GM12873 (cell line): ENCODE measurements around the gene PLEKHA8.

Source experiments
- CTCF ChIP-seq: IDR thresholded peaks from 2 replicates; pipeline ENCODE4 v1.5.1; 2012; ENCODE audit warnings: low read depth, mild to moderate bottlenecking, moderate library complexity, low read length, control low read depth; ENCODE audit not compliant: insufficient read depth; ENCODE audit errors: missing control alignments

The PLEKHA8 gene

DNA sequence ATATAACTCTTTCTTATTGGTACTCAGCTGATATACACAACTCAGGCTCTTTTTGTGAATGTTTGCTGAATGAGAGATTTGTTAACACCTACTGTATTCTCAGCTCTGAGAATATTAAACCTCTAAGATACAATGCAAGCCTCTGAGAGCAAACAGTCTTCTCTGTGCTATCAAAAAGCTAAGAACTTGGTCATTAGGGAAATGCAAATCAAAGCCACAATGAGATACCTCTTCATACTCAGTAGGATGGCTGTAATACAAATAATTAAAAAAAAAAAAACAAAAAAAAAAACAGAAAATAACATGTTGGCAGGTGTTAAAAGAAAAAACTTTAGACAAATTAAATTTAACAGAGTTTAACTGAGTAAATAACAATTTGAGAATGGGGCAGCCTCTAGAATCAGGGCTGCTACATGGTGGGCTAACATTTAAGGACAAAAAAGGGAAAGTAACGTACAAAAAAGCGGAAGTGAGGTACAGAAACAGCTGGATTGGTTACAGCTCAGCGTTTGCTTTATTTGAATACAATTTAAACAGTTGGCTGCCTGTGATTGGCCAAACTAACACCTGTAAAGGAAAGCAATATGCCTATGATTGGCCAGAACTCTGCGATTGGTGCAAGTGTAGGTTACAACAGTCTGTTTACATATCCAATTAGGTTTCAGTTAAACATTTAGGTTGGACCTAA is 91.8 kb downstream of the PLEKHA8 start:
- TF ChIP-seq CTCF, result no peak

- no peak for TF ChIP-seq CTCF
Observed at GRCh38 chr7:30133736-30134610, 105.8 kb downstream of the PLEKHA8 start.

DNA sequence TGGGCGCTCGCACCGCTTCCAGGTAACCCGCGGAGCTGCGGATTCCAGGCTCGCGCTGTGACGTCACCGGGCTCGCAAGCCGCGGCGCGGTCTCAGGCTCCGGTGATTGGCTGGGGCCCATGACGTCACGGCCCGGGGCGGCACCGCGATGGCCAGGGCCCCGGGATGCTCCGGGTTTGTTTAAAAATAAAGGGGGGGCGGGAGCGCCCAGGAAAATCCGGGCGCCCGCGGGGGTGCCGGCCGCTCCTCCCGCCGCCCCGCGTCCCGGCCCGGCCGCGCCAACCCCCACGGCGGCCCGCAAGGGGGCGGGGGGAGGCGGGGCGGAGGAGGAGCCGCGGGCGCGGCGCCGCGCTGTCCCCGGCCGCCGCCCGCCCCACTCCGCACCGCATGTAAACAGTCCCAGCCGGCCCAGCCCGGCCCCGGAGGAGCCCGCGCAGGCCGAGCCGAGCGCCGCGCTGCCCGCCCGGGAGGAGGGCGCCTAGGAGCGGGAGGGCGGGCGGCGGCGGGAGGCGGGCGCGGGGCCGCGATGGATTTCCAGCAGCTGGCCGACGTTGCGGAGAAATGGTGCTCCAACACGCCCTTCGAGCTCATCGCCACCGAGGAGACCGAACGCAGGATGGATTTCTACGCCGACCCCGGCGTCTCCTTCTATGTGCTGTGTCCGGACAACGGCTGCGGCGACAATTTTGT is 106.5 kb downstream of the PLEKHA8 start, which contains the start of gene MTURN:
TSS of gene MTURN (plus strand) at position 376 of the 690 bp plus-strand sequence. CDS start at position 527, 151 bp downstream.
- no peak for TF ChIP-seq CTCF

- TF ChIP-seq CTCF, result no peak
Observed at GRCh38 chr7:30135301-30136116, 107.3 kb downstream of the PLEKHA8 start.

DNA sequence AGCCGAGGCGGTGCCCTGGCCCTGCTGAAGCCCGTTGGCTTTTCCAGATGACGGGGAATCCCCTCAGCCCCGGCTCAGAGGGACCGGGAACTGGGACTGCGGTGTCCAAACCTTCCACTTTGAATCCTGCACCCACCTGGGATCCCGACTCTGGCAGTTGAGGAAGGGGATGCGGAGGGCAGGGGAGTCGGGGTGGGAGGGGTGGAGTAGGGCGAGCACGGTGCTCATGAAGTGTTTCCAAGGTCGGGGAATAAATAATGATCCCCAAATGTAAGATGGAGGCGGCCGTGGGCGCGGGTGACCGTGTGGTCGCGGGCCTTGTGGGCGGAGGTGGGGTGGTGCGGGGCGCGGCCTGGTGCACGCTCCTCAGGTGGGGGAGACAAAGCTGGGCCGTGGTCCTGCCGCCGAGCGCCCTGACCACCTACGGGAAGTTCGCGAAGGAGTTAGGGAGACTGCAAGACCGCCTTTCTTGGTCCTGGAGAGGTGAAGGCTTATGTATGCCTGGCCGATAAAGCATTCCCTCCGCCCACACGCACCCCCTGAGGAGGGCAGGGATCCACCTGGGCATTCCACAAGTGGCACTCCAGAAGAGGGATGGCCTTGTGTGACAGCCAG is 108.0 kb downstream of the PLEKHA8 start:
- TF ChIP-seq CTCF, result no peak

DNA sequence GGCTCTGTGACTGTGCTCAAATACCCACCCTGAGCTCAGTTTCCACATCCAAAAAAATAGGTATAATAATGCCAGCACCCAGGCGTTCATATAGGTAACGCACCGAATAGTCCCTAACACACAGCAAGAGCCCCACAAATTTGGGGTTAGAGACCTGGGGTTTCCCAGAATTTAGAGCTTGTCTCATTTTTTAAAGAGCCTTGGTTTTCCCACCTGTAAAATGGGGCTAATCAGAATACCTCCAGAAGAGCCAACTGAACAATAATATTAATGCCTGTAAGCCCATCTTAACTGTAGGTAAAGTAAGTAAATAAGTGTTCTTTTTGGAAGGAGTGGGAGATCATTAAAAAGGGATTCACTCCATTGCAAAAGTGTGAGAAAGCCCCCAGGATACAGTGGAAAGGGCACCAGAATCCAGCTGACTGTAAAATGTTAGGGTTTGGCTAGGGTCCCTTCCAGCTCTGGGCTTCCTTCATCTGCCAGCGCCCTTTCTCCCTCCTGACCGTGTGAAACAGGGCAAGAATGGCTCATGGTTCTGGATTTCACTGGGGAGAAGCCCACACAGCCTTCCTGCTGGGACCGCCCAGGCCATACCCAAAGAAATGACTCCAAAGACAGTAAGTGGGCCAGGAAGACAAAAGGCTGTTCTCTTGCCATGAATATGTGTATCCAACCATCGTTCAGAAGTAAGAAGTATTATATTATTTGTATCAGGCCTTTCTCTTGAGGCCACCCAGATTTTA is 108.7 kb downstream of the PLEKHA8 start:
- no peak for TF ChIP-seq CTCF
